ENCODE results near the gene ZNF334.

ZNF334 gene

DNA sequence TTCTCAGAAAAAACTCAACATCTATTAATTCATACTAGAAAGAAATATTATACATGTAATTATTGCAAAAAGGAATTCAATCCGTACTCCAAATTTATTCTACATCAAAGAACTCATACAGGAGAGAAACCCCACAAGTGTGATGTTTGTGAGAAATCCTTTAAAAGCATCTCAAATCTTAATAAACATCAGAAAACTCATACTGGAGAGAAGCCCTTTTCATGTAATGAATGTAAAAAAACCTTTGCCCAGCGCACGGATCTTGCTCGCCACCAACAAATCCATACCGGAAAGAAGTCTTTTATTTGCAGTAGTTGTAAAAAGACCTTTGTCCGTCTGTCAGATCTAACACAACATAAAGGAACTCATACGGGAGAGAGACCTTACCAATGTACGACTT lies 22.0 kb downstream of the ZNF334 start:
- TF ChIP-seq, protein P1, sequence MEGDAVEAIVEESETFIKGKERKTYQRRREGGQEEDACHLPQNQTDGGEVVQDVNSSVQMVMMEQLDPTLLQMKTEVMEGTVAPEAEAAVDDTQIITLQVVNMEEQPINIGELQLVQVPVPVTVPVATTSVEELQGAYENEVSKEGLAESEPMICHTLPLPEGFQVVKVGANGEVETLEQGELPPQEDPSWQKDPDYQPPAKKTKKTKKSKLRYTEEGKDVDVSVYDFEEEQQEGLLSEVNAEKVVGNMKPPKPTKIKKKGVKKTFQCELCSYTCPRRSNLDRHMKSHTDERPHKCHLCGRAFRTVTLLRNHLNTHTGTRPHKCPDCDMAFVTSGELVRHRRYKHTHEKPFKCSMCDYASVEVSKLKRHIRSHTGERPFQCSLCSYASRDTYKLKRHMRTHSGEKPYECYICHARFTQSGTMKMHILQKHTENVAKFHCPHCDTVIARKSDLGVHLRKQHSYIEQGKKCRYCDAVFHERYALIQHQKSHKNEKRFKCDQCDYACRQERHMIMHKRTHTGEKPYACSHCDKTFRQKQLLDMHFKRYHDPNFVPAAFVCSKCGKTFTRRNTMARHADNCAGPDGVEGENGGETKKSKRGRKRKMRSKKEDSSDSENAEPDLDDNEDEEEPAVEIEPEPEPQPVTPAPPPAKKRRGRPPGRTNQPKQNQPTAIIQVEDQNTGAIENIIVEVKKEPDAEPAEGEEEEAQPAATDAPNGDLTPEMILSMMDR (IDR thresholded peaks at IDR 0.05; ENCODE audit: low read depth, low read length, missing control alignments): no peak
- H3K4me3 ChIP-seq (replicated peaks; ENCODE audit: low read depth, low read length): no peak overlapping the region
- DNase-seq (ENCODE audit: extremely low read depth, low read depth): no peak

DNA sequence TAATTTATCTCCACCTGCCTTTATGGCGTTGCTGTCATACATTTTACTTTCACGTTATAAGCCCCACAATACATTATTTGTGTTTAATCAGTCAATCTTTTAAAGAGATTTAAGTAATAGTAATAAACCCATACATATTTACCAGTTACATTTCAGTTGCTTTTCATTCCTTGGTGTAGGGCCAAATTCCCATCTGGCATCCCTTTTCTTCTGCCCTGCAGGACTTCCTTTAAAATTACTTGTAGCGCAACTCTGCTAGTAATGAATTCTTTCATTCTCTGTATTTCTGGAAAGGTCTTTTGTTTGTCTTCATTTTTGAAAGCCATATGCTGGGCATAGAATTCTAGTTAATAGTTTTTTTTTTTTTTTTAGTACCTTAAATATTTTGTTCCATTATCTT lies 24.9 kb downstream of the ZNF334 start:
- TF ChIP-seq, protein P1 (IDR thresholded peaks at IDR 0.05; ENCODE audit: low read depth, low read length, missing control alignments): no peak
- H3K4me3 ChIP-seq (replicated peaks; ENCODE audit: low read depth, low read length): no peak overlapping the region
- DNase-seq (ENCODE audit: extremely low read depth, low read depth): no peak

DNA sequence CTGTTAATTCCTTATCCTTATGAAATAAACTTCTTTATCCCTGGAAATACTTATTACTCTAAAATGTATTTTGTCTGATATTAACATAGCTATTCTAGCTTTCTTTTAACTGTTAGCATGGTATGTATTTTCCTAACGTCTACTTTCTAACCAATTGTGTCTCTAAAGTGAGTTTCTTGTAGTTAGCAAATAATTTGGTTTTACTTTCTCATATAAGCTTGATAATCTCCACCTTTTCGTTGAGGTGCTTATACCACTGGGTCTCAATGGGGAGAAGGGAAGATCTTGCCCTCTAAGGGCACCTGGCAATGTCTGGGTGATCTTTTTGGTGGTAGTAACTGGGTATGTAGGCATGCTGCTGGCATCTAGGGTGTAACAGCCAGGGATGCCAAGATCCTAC lies 25.7 kb downstream of the ZNF334 start:
- no peak for DNase-seq (ENCODE audit: extremely low read depth, low read depth)
- TF ChIP-seq, protein P1 (IDR thresholded peaks at IDR 0.05; ENCODE audit: low read depth, low read length, missing control alignments): no peak
- H3K4me3 ChIP-seq (replicated peaks; ENCODE audit: low read depth, low read length): no peak overlapping the region

DNA sequence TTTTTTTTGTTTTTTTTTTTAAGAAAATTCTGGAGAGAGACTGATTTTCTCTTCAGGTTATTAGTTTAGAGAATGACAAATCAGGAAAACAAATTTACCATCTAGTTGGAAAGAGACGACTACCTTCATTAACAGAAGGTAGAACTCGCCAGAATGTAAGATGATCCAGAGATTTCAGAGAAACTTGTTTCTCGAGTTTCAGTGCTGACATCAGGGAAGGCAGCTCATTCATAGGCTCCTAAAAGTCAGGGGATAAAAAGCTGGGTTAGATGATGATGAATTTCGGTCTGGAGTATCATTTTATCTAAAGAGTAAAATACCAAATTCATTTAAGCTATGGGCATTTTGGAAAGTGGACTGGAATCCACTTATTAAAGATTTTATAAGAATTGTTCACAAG lies 27.9 kb downstream of the ZNF334 start:
- TF ChIP-seq, protein P1 (IDR thresholded peaks at IDR 0.05; ENCODE audit: low read depth, low read length, missing control alignments): no peak
- no peak overlapping the region for H3K4me3 ChIP-seq (replicated peaks; ENCODE audit: low read depth, low read length)
- no peak for DNase-seq (ENCODE audit: extremely low read depth, low read depth)

DNA sequence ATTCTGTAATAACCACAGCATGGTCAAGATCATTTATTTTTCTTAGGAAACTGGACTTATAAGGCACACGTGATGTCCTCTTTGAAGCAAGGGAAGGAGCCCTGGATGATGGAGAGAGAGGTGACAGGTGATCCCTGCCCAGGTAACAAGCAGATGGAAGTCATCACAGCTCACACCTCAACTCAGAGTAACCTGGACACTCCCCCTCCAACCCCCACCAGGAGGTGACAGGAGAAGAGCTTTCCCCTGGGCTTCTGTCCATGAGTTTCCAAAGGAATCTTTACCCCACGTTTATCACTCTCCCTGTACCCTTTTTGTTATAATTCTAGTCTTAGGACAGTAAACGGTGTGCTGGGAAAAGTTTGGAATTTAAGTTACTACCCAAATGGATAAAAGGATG lies 28.4 kb downstream of the ZNF334 start:
- no peak overlapping the region for H3K4me3 ChIP-seq (replicated peaks; ENCODE audit: low read depth, low read length)
- DNase-seq (ENCODE audit: extremely low read depth, low read depth): no peak
- TF ChIP-seq, protein P1 (IDR thresholded peaks at IDR 0.05; ENCODE audit: low read depth, low read length, missing control alignments): no peak

DNA sequence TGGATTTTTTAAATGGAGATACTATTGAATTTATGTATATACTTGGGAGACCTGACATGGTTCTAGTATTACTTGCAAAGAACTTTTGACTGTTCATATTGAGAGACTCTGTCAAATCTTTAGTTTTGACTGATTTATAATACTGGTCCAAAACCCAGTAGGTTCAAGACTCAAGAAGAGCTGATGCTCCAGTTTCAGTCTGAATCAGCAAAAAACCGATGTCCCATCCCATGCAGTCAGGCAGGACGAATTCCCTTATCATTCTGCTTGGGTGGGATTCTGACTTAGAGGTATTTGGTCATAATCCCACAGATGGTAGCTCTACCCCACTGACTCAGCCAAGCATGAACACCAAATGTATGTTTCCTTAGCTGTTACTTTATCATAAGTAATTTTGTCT lies 29.5 kb downstream of the ZNF334 start:
- H3K4me3 ChIP-seq (replicated peaks; ENCODE audit: low read depth, low read length): no peak overlapping the region
- TF ChIP-seq, protein P1 (IDR thresholded peaks at IDR 0.05; ENCODE audit: low read depth, low read length, missing control alignments): no peak
- DNase-seq (ENCODE audit: extremely low read depth, low read depth): no peak

DNA sequence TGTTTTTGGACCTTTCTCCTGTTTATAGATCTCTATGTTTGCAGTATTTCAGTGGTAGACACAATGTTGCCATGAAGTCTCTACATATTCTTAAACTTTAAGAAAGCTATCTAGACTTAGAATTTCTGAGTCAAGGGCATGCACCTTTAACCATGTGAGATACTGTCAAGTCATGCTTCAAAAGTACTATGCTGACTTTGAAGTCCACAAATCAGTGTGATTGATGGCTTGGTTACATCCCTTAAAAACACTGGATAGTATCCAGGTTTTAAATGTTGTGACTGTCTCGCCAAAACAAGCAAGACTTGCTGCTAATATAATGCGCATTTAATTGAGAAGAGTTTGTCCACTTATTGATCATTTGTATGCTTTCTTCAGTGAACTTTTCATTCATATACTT lies 30.5 kb downstream of the ZNF334 start:
- TF ChIP-seq, protein P1 (IDR thresholded peaks at IDR 0.05; ENCODE audit: low read depth, low read length, missing control alignments): no peak
- DNase-seq (ENCODE audit: extremely low read depth, low read depth): no peak
- no peak overlapping the region for H3K4me3 ChIP-seq (replicated peaks; ENCODE audit: low read depth, low read length)

Data from HFF-Myc (cell line).